Glomerular endothelial cell (primary cell): ENCODE results near the gene GCN1. TPM values are rescaled to one million over a fixed set of nuclear protein-coding genes. Genes with fewer than 3 reads are reported as not detected.

Experiments used
- DNase-seq: peaks from one replicate; pipeline ENCODE4 v3.0.0-alpha.2; 2011; ENCODE audit warnings: low read depth, low spot score; ENCODE audit errors: extremely low read depth
- total RNA-seq: library from RNA; depleted of rRNA; stranded (reverse); fragments of >200 nt; gene quantifications from 2 replicates; pipeline ENCODE4 v1.2.3, GENCODE V29; 2015

Gene GCN1
- total RNA-seq, 1 donor from 2014 or later: 96.0 TPM

DNA sequence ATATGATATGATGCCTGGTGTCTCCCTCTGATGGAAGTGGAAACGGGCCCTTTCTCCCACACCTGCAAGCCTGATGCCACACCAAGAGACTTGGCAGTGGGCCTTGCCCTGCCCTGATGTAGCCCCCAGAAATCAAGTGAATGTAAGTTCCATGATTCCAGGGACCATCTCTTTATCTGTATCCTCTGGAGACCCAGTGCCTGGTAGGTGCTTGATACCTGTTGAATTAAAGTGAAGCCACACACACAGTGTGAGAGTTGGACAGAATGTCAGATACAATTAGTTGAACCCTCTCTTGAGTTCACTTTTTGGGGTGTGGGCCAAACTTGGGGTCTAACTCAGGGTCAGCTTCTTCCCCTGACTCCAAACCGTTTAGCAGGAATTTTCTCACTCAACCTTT lies 73.2 kb downstream of the GCN1 start:
- no peak for DNase-seq

DNA sequence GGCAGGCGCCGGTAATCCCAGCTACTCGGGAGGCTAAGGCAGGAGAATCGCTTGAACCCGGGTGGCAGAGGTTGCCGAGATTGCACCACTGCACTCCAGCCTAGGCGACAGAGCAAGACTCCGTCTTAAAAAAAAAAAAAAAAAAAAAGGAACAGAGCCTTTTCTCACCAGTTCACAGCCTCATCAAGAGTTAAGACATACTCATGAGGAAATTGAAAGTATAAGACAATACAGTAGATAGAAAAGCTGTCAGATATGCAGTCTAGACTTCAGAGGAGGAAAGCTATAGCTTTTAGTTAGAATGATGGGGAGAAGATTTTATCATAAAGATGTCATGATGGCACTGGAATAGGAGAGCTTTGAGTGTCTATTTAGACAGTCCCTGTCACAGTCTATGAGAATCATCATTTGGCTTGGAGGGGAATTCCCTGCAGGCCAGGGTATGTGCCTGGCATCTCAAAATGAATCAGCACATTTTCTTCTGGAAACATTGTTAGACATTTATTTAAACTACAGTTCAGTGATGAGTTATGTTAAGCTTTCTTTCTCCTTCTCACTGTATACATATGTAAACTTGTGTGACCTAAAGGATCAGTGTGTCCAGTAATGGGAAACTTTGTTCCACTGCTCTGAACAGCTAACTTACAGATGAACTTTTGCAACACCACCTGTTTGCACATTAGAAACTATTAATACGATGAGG lies 75.1 kb downstream of the GCN1 start:
- no peak for DNase-seq

DNA sequence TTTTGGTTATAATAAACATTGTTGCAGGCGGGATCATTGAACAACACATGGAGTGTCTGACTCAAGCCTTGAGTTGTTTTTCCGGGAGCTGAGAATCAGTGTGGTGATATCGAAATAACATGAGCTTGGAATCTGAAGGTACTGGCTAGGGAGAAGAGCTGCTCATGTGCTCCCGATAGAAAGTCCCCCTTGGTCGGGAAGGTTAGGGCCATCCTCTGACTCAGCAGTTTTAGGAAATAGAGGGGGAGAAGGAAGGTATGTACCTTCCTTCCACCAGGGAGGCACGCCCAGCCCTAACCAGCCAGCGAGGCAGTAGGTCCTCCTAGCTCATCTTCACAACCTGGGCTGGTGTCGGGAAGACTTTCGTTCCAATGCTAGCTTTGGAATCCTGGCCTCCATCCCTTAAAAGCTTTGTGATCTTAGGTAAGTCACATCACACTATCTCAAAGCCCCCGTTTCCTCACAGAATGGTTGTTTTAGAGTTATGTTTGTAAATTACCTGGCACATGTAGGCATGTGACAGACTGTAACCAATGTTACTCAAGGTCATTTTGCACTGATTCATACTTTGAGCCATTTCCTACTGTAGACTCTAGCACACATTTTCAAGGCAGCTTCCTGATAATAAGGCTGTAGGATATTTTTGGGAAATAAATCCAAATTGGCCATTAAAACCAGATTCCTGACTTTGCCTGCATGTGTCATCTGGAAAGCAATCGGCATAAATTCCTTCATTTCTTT lies 76.0 kb downstream of the GCN1 start:
- peak; percentile 48 for DNase-seq

DNA sequence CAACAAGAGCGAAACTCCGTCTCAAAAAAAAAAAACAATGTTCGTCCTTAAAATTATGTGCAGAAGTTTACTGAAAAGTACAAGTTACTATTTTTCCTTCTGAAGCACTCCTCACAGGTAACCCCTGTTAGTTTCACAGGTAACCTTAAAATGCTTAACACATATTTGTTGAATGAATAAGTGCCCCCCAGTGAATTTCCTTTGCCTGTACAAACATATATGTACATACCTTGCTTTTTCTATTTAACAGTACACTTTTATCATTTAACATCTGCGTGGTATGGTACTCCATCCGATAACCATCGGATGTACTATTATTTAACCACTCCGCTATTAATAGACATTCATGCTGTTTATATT lies 76.6 kb downstream of the GCN1 start:
- no peak for DNase-seq

DNA sequence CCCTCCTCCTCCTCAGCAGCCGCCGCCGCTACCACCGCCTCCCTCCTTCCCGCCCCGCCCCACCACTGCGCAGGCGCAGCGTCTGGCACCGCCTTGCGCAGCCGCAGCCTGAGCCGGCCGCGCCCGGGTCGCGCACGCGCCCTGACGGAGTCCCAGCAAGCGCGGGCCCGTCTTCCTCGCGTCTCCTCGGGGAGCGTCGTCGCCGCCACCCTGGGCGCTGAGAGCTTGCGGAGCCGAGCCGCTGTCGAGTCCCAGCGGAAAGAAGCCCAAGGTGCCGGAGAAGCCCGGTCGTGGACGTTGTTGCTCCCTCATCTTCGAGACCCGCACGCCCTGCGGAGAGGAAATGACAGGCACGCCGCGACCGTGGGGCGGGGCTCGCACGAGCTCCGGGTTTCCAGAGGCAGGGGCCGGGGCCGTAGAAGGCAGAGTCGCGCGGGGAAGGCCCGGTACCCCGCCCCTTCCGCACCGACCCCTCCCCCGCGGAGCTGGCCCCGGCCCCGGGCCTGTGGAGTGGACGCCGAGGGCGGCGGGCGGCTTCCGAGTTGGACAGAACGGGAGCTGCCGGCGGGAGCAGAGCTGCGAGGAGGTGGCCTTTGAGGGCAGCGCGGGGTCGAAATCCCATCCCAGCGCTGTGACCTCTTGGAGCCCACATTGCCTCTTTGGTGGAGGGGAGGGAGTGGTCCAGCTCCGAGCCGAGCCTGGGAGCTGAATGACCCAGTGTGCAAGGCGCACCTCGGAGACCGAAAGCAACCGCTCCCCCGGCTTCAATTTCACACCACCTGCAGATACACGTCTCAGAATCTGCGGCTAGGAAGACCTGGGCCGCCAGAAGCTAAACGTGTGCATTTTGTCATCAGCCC lies 77.5 kb downstream of the GCN1 start:
- DNase-seq: no peak

DNA sequence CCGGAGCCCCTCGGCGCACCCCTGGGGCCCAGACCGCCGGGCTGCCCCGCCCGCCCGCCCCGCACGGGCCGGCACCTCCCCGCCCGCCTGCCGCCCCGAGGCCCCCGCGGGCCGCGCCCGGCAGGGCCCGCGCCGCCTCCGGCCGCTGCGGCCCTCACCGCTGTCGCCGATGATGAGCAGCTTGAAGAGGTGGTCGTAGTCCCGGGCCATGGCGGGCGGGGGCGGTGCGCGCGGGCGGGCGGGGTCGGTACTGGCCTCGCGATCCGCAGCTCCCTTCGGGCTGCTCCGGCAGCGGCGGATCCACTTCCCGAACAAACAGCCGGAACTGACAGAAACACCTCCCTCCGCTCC lies 78.1 kb downstream of the GCN1 start, which contains the start of gene RAB35:
Gene RAB35, minus strand, starts transcription at position 313 of the 351 bp plus-strand sequence. Its CDS starts 103 bp downstream, at position 210.
- no peak for DNase-seq

DNA sequence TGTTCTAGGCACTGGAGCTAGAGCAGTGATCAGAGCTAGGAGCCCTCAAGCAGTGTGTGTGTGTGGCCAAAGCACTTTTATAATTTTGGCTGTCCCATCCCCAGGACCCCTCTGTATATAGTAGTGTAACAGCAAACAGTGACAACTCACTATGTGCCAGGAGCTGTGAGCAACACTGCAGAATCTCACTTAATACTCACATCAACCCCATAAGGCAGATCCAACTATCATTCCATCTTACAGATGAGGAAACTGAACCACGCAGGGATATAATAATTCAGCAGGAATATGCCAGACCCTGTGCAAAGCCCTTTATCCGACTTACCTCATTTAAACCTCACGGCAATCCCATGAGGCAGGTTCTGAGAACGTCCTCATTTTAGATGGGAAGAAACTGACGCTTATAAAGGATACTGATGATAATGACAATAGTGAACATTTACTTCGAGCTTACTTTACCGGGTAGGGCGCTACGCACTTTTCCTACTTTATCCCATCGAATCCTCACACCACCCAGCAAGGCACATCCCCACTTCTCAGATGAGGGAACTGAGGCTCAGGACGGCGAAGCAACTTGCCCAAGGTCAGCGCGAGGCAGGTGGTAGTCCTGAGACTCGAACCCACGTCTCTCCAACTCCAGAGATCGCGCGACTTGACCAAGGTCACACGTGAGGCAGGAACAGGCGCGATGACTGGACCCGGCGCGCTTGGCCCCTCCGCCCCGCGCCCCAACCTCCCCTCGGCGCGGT lies 78.6 kb downstream of the GCN1 start:
- DNase-seq: no peak

DNA sequence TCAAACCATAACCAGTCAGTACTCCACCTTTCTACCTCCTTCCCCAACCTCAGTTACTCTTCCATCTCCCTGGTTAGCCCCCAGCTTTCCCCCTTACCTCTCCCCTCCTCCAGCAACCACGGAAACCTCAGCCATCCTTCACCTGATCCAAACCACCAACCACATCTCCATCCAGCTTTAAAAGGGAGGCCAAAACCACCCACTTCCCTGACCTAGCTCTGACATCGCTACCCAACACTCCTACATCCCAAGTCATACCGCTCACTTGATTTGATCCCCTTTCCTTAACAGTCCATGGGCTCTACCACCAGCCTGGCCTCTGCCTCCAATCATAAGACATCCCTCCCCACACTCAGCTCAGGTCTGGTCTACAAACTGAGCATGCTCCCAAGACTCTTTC lies 79.4 kb downstream of the GCN1 start:
- no peak for DNase-seq

DNA sequence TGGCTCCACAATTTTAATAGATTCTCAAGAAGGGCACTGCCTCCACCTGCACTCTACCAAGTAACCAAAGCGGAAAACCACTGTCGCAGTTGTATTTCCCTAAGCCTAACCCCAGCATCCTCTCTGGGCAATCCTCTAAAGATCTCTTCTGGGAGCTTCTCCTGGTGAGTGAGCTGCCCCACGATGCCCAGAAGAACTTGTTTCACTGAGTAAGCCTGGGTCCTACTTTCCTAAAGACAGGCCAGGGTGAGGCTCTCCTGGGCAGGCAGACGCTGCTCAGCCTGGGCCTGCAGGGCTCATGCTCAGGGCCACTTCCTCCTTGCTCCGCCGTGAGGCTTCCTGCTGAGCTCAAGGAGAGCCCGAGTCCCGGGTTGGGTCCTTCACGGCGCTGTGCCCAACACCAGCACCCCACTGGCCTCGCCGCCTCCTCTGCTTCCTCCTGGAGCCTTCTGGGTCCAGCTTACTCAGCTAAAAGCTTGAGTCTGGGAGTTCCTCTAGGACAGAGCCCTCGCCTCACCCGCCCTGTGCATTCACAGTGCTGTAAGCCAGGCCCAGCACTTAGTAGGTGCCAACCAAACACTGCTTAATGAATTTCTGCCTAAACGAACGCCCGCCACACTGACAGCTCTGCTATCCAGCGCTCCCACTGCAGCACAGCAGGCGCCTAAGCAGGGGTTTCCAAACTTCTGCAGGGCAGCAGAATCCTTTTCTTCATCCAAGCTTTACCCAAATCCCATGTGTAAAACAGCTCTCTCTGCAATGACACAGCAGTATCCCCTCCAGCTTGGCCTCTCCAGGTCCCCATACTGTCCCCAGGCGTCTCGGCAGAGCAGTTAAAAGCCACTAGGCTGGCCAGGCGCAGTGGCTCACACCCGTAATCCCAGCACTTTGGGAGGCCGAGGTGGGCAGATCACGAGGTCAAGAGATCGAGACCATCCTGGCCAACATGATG lies 83.7 kb downstream of the GCN1 start:
- no peak for DNase-seq

DNA sequence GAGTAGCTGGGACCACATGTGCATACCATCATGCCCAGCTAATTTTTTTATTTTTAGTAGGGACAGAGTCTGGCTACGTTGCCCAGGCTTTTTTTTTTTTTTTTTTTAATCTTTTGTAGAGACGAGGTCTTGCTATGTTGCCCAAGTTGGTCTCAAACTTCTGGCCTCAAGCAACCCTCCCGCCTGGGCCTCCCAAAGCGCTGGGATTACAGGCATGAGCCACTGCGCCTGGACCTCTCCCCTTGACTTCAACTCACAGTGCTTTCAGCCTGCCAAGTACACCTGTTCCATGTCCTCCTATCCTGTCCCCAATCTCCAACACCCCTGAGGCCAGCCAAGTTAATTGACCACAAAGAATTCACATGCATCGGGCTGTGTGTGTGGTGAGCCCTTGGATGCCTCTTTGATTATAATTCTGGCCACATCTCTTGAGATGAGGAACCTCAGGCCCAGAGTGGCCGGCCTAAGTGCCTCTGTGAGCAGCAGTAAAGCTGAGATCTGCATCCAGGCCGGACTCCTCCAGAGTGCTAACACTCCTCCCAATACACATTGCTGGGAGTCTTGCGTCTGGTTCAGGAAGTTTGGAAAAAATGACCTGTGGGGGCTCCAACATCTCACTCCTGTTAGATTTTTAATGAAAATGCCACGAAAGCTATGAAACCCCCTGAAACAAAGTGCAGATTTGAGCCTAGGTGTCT lies 84.8 kb downstream of the GCN1 start:
- DNase-seq: no peak

DNA sequence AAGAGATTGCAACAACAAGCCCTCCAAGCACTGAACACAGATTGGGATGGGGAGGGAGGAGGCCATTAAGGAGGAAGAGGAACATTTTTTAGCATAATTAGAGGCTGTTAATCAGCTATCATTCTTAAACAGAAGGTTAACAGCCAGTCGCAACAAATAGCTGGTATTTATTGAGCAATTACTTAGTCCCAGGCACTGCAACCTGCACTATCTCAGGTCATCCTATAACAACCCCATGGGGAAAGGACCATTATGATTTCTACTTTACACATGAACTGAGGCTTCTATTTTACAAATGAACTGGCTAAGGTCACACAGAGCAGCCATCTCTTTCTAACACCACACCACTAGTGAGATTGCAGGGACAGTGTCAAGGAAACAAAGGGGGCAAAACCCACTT lies 88.4 kb downstream of the GCN1 start:
- DNase-seq: no peak

DNA sequence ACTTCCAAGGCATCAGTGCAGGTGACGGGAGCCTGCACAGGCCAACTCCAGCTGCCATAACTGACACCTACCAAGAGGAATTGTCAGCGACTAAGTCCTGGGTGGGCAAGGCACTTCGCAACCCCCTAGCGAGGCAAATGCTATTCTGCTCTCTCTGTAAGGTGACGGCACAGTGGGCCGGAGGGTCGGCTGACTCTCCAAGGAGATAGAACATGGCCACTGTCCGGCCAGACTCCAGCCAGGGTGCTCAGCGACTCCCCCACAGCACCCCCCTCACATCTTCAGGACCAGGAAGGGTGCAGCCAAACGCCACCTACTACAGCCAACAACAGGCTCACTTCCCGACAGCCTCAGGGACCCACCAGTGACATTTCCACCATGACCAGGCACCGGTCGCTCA lies 91.1 kb downstream of the GCN1 start:
- no peak for DNase-seq

DNA sequence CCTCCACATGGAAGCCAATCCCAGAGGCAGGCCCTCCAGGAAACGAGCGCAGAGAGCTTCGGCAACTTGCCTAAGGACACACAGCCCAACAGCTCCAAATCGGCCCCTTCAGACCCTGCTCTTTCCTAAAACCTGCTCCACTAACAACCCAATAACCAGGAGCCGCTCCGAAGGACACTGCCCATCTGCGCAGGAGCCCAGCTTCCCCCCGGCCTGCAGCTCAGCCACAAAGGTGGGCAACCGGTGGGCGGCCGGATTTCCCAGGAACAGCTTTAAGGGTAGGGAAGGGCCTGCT lies 91.5 kb downstream of the GCN1 start:
- DNase-seq: no peak

DNA sequence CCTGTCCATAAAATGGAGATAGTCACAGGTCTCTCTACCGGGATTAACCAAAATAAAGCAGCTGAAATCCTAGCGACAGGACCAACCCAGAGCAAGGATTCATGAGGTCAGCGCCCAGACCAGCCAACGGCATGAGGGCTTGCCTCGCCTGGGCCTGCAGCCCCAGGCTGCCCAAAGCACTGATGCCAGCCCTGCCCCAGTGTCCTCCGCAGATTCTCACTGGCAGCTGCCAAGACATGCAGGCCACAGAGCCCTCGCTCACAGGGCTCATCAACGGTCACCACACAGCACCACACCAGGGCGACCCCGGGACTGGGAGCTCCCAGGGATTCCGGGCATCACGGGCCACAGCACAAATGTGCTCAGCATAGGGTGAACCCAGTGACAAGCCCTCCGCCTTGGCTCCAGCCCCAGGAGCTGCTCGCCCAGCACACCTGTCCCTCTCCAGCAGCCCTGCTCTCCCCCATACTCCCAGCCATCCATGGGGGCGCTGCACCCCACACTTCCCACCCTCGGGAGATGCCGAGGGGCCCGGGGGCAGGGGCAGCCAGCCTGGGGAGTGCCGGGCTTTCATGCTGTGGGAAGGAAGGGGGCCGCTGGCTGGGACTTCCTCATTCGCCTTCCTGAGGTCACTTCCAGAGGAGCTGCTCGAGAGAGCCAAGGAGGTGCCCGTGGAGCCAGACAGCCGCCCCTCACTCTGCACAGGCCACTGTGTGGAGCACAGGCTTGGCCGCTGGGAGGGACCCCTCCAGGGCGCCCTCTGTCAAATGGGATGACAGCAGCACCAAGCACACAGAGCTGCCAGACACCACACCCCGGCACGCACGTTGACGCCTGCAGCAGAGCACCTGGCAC lies 92.1 kb downstream of the GCN1 start:
- DNase-seq: no peak

DNA sequence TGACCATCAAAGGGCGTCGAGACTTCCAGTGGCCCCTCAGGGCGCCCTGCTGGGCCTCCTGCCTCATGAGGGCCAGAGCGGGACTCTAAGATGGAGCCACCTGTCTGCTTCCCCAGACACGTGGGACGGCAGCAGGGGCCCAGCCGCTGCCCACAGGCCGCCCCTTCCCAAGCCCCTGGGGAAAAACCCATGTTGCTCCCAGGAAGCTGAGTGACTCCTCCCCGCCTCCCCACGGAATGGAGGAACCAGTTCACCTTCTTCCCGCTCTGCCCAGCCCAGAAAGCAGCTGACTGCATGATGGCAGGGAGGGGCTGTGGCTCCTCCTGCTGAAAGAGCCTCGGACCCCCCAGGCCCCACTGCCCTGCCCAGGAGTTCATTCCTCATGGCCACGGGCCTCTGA lies 92.9 kb downstream of the GCN1 start:
- DNase-seq: no peak

DNA sequence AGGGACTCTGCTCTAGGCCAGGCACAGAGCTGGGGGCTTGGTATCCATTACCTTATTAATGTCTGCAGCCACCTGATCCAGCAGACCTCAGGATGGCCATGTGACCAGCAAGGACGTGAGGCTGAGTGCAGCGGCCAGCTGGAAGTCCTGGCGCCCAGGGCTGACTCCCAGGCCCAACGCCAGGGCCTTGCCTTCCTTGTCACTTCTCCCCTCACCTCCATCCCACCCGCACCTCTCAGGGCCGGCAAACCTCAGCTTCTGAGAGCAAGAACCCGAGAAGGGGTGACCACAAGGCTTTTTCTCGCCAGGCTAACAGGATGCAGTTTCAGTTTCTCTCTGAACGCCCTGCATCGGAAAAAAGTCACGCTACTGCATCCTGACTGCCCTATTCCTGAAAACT lies 93.3 kb downstream of the GCN1 start:
- DNase-seq: no peak

DNA sequence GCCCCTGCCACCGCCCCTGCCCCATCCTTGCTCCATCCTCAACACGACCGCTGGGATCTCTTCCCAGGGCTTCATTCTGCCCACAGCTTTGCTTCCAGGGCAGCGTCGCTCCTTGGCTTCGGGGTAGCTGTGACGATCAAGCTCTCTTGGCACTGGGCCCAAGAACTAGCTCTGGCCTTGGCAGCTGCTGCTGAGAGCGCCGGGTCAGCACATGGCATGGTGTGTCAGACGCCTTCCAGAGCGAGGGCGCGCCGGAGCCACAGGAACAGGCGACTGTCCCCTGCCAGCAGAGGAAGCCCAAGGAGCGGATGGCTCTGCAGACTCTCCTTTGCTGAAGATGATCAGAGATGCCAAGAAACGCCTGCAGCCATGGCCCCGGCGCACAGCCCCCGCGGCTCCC lies 93.9 kb downstream of the GCN1 start:
- no peak for DNase-seq

DNA sequence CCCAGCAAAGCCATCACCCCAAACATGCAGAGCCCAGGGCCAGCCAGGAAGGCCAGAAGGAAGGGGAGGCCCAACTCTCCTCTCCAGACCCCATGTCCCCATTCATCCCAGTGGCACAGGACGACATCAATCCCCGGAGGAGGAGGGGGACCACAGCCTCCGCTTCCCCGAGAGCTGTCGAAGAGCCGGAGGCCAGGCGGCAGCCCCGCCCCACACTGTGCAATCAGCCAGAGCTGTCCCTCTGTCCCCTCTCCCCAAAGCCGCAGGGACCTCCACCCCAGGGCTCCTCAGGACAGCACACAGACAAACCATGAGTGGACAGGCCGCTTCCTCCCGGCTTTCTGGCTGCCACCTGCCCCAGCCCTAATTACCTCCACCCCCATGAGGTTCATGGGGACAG lies 94.8 kb downstream of the GCN1 start:
- DNase-seq: no peak
